Keratinocyte (primary cell): ENCODE measurements around the gene ZC3H6. TPM values are rescaled to one million over a fixed set of nuclear protein-coding genes. Genes with fewer than 3 reads are reported as not detected.

Experiments used
- DNase-seq: peaks from one replicate; pipeline ENCODE4 v3.0.0-alpha.2; 2011; ENCODE audit warnings: low read depth, missing footprints, low spot score
- FAIRE-seq: peaks from 2 replicates; lab custom pipeline; 2011; peaks lifted over from hg19 to GRCh38; lab: Jason Lieb, UNC
- H2AFZ ChIP-seq: 2 replicates; pipeline ENCODE4 v1.6.0; 2012; ENCODE audit warnings: low read length, control low read depth, inconsistent platforms; ENCODE audit not compliant: control insufficient read depth
- H3K27ac ChIP-seq: 2 replicates; pipeline ENCODE4 v1.5.1; 2011; ENCODE audit warnings: low read length; ENCODE audit not compliant: control insufficient read depth, insufficient read depth
- H3K27me3 ChIP-seq: 3 replicates; pipeline ENCODE4 v1.6.0; 2011; ENCODE audit warnings: low read length; ENCODE audit not compliant: control insufficient read depth, insufficient read depth; ENCODE audit errors: extremely low read depth
- H3K36me3 ChIP-seq, 2 experiments: 2 replicates in 1 of 2; 3 replicates in 1 of 2; pipeline ENCODE4 v1.5.1; 2011; ENCODE audit warnings: low read length in 2 of 2, mild to moderate bottlenecking in 1 of 2; ENCODE audit not compliant: control insufficient read depth in 2 of 2, insufficient read depth in 2 of 2; ENCODE audit errors: extremely low read depth in 1 of 2
- H3K4me1 ChIP-seq: 3 replicates; pipeline ENCODE4 v1.5.1; 2011; ENCODE audit warnings: low read length; ENCODE audit not compliant: control insufficient read depth, insufficient read depth; ENCODE audit errors: extremely low read depth
- H3K4me2 ChIP-seq: 3 replicates; pipeline ENCODE4 v1.6.0; 2011; ENCODE audit warnings: low read depth, low read length; ENCODE audit not compliant: control insufficient read depth, insufficient read depth; ENCODE audit errors: extremely low read depth
- H3K4me3 ChIP-seq, 3 experiments: fragments of 200-600 bp in 1 of 3; sonication (generic) in 1 of 3; 2 replicates in 2 of 3; 3 replicates in 1 of 3; pipeline ENCODE4 v1.5.1; 2011 to 2016; ENCODE audit warnings: low read length in 3 of 3, mild to moderate bottlenecking in 3 of 3, control low read depth in 2 of 3, inconsistent platforms in 1 of 3, low read depth in 1 of 3, mixed read lengths in 1 of 3, mixed run types in 1 of 3, moderate library complexity in 1 of 3; ENCODE audit not compliant: control insufficient read depth in 2 of 3, insufficient read depth in 2 of 3; ENCODE audit errors: extremely low read depth in 1 of 3
- H3K79me2 ChIP-seq: 2 replicates; pipeline ENCODE4 v1.6.0; 2012; ENCODE audit warnings: low read length; ENCODE audit not compliant: control insufficient read depth, insufficient read depth
- H3K9ac ChIP-seq: 3 replicates; pipeline ENCODE4 v1.6.0; 2011; ENCODE audit warnings: low read length; ENCODE audit not compliant: control insufficient read depth, insufficient read depth; ENCODE audit errors: extremely low read depth
- H3K9me1 ChIP-seq: 3 replicates; pipeline ENCODE4 v1.6.0; 2011; ENCODE audit warnings: low read length; ENCODE audit not compliant: control insufficient read depth, insufficient read depth; ENCODE audit errors: extremely low read depth
- H3K9me3 ChIP-seq: 2 replicates; pipeline ENCODE4 v1.5.1; 2012; ENCODE audit warnings: low read depth, low read length; ENCODE audit not compliant: control insufficient read depth
- H4K20me1 ChIP-seq: 3 replicates; pipeline ENCODE4 v1.6.0; 2011; ENCODE audit warnings: low read length; ENCODE audit not compliant: control insufficient read depth, insufficient read depth; ENCODE audit errors: extremely low read depth
- CTCF ChIP-seq, 3 experiments: IDR thresholded peaks in 1 of 3; conservative IDR thresholded peaks in 1 of 3; optimal IDR thresholded peaks in 1 of 3; 2 replicates in 2 of 3; 3 replicates in 1 of 3; pipeline versions ENCODE3 to v1.5.1; 2011; ENCODE audit warnings: low read length in 3 of 3, mild to moderate bottlenecking in 3 of 3, moderate library complexity in 2 of 3, control low read depth in 1 of 3, inconsistent platforms in 1 of 3; ENCODE audit not compliant: insufficient read depth in 2 of 3; ENCODE audit errors: extremely low read depth in 1 of 3
- EZH2 ChIP-seq: IDR thresholded peaks from one replicate; pipeline ENCODE4 v1.6.1; 2012; ENCODE audit warnings: inconsistent platforms, mild to moderate bottlenecking, low read length, moderate library complexity
- dilution Hi-C: fragments of 300-500 bp; cut with MboI; formaldehyde crosslinking; loops from one replicate; pipeline ENCODE4 v1.7.0; 2020; ENCODE audit warnings: low sequenced_read_pairs; ENCODE audit not compliant: extremely low pct_ligation_motif_present
- polyA plus RNA-seq, 5 experiments: library from polyadenylated mRNA; depleted of rRNA in 3 of 5; stranded (reverse) in 3 of 5; stranded (forward) in 1 of 5; unstranded in 1 of 5; fragments of >200 nt; gene quantifications; 1 replicate in 1 of 5; 2 replicates in 3 of 5; 3 replicates in 1 of 5; pipeline versions ENCODE4 v1.2.1 to v1.2.3, GENCODE V29; 2011 to 2012; ENCODE audit warnings: missing spikeins in 2 of 5, low read depth in 1 of 5, low replicate concordance in 1 of 5

The ZC3H6 gene
- polyA plus RNA-seq, 1 donor (not counting 4 experiments of a cell fraction or from before 2014, with no cell fraction given), result 0.75 TPM

GRCh38 chr2:112251271-112251670, 24.1 kb upstream of the ZC3H6 start:
- H3K9ac ChIP-seq, result no peak overlapping the region

GRCh38 chr2:112253261-112253815, 22.1 kb upstream of the ZC3H6 start:
- Histone ChIP-seq H3K9me3 (no peaks in the 10 kb centered on the region), H3K27me3 (no peaks in the 10 kb centered on the region), H3K36me3 (peaks cover 0 to 3% of the 10 kb centered on the region in 2 experiments), H3K9me1 (no peaks in the 10 kb centered on the region), H3K79me2 (peaks cover 22% of the 10 kb centered on the region), H3K4me2 (peak overlapping the region; percentile 96), H2AFZ (no peak overlapping the region), H3K4me1 (peaks cover 9% of the 10 kb centered on the region), H3K9ac (no peak overlapping the region), H3K4me3 (no peak overlapping the region), H3K27ac (no peak overlapping the region), H4K20me1 (no peaks in the 10 kb centered on the region)
- dilution Hi-C loops, result no loop called here
- DNase-seq (no peak), FAIRE-seq (no peak)
- TF ChIP-seq CTCF (optimal IDR thresholded peaks at IDR 0.05 in 1 of 3, IDR thresholded peaks at IDR 0.05 in 1 of 3, conservative IDR thresholded peaks at IDR 0.05 in 1 of 3; ENCODE audit: extremely low read depth in 1 of 3, insufficient read depth in 2 of 3, low read length in 3 of 3), result no peak
- TF ChIP-seq EZH2, result no peak

More at GRCh38 chr2:112251271-112251670, 24.1 kb upstream of the ZC3H6 start:
- Histone ChIP-seq H3K36me3 (peaks cover 0 to 9% of the 10 kb centered on the region in 2 experiments), H2AFZ (no peak overlapping the region), H4K20me1 (no peaks in the 10 kb centered on the region), H3K27ac (no peak overlapping the region), H3K4me2 (no peak overlapping the region), H3K79me2 (peaks cover 22% of the 10 kb centered on the region), H3K9me3 (no peaks in the 10 kb centered on the region), H3K4me1 (peaks cover 9% of the 10 kb centered on the region), H3K4me3 (no peak overlapping the region), H3K27me3 (no peaks in the 10 kb centered on the region), H3K9me1 (no peaks in the 10 kb centered on the region)
- DNase-seq (no peak), FAIRE-seq (no peak)
- TF ChIP-seq EZH2, result no peak
- TF ChIP-seq CTCF (optimal IDR thresholded peaks at IDR 0.05 in 1 of 3, IDR thresholded peaks at IDR 0.05 in 1 of 3, conservative IDR thresholded peaks at IDR 0.05 in 1 of 3; ENCODE audit: extremely low read depth in 1 of 3, insufficient read depth in 2 of 3, low read length in 3 of 3), result no peak
- dilution Hi-C loops, result no loop called here
